Upper lobe of left lung (tissue), 4 donors: ENCODE results near the gene FCN3.

Experiments used
- CTCF ChIP-seq, 6 experiments: fragments of 450-650 bp in 4 of 6; fragments of 200-600 bp in 2 of 6; sonication (generic) in 2 of 6; IDR thresholded peaks; one replicate each; pipeline ENCODE4 v1.5.1; 2016 to 2019; ENCODE audit warnings: antibody characterized with exemption in 6 of 6
- EP300 ChIP-seq, 4 donors: sonication (generic); formaldehyde crosslinking; IDR thresholded peaks; one replicate each; pipeline ENCODE4 v1.5.1; 2017; ENCODE audit warnings: antibody characterized with exemption in 4 of 4, control low read depth in 2 of 4
- POLR2AphosphoS5 ChIP-seq, 2 donors: sonication (generic); formaldehyde crosslinking; IDR thresholded peaks; one replicate each; pipeline ENCODE4 v1.5.1; 2017; ENCODE audit warnings: antibody characterized with exemption in 2 of 2

- no peak for TF ChIP-seq CTCF (IDR thresholded peaks at IDR 0.05)
- TF ChIP-seq POLR2AphosphoS5 (IDR thresholded peaks at IDR 0.05), result no peak
- no peak for TF ChIP-seq EP300 (IDR thresholded peaks at IDR 0.05)
Observed at GRCh38 chr1:27350663-27351540, 23.7 kb downstream of the FCN3 start.
